GM18951 (cell line): ENCODE measurements around the gene KRTAP4-8.
"Not testable (repeated sequence)": the region's sequence is repeated elsewhere in the genome, so short reads cannot be mapped to it uniquely, and the experiment has no call there.

ENCODE experiments used
- POLR2A ChIP-seq: IDR thresholded peaks from 4 replicates; pipeline ENCODE4 v1.6.1; 2011; ENCODE audit warnings: mild to moderate bottlenecking; ENCODE audit not compliant: insufficient read length, insufficient read depth; ENCODE audit errors: extremely low read depth
- in situ Hi-C: fragments of 300-500 bp; cut with MboI; formaldehyde crosslinking; loops from one replicate; pipeline ENCODE4 v1.12.0; 2022; ENCODE audit warnings: low sequenced_read_pairs, mixed read lengths, inconsistent platforms; ENCODE audit not compliant: unreplicated experiment

KRTAP4-8 gene

DNA sequence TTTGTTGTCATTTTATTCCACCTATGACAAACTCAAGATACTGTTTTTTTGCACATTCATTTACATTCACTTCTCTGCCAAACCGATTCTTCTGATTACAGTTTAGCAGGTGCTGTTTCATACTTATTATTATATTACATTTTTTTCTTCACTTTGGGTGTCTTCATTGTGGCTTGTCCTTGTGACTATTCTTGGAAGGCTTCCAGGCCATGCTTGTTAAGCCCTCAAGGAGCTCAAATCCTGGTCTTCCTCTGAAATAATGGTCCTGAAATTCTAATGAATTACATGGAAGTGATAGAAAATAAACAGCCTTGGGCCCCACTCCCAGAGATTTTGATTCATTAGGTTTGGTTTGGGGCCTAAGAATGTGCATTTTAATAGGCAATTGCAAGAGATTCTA is 33.6 kb downstream of the KRTAP4-8 start:
- in situ Hi-C loops = no loop called here
- TF ChIP-seq POLR2A = no peak

DNA sequence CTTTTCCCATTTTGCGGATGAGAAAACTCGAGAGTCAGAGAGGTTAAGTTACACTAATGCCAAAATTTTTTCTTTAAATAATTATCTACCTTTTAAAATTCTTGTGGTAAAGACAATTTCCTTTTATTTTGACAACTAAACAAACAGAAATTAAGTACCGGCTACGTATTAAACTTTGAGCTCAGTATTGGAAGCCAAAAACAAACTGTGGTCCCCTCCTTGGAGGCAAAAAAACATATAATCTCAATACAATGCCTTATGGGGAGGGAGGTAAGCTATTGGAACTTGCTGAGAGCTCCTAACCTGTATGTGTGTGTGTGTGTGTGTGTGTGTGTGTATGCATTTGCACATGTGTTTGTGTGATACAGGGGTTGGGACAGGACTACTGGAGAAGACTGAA is 34.5 kb downstream of the KRTAP4-8 start:
- in situ Hi-C loops = no loop called here
- TF ChIP-seq POLR2A = no peak

DNA sequence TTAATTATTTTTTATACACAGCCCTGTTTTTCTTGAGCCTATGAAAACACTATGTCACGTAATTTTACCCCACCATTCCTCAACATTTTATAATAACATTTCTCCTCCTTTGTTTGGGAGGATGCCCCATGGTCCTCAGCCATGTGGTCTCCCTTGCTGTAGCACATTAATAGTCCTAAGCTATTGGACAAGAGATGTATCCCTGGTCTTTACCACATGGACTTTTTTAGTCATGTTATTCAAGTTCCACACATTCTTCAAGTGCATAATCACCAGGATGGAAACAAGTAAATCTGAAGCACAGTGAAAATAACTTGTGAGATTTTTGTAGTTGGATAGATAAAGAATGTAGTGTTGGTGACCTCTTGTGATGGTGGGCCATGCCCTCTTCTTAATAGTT is 36.0 kb downstream of the KRTAP4-8 start:
- in situ Hi-C loops = no loop called here
- no peak for TF ChIP-seq POLR2A

DNA sequence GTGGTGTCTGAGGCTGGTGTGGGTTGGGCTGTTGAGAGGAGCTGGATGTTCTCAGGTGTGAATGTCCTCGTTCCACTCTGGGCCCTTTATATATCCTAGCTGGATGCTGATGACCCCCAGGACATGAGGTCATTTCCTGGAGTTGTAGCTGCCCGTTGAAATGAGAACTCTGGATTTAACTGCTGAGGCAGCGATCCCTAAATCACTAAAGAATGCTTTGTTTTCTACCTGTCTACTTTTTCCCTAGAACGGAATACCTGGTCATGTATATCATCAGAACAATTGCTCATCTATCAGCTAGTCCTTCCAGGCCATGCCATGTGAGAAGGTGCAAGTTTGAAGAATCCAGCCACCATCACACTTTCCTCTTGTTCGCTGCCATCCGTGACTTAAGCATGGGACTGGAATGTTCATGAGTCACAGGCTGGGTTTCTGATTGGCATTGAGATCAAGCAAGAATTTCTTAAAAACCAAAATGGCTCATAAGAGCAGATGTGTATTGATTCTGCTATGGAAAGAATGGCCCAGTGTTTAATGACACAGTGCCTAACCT is 37.8 kb downstream of the KRTAP4-8 start, which contains the start of gene KRTAP2-3:
Gene KRTAP2-3, minus strand, starts transcription at position 63 of the 553 bp plus-strand sequence. CDS start 64 bp downstream, outside the sequence.
- no peak for TF ChIP-seq POLR2A
- in situ Hi-C loops = no loop called here

DNA sequence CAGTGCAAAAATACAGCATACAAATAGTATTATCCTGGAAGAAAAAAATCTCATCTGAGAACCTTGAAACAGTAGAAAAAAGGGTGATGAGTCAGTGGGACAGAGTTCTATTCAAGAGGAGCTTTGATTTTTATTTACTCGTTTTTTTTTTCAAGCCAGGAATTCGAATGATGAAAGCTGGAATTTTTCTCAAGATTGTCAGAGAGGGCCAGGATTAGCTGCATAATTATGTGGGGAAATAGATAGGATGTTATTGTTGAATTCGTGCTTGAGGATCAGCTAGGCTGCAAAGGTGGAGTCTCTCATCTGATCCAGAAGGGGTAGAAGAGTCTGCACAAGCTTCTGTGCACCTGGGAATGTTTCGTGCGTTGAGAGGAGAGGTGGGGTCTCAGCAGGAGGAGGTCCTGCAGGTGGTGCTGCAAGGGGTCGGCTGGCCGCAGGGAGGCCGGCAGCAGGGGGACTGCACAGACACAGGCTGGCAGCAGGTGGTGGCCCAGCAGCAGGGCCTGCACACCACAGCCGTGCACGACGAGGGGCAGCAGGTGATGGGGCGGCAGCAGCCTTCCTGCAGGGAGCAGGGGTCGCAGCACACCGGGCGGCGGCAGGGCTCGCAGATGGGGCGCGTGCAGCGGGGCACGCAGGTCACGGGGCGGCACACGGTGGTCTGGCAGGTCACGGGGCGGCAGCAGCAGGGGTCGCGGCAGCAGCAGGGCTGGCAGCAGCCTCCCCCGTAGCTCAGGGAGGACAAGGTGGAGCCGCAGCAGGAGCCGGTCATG is 38.5 kb downstream of the KRTAP4-8 start:
- in situ Hi-C loops = not testable (repeated sequence)

DNA sequence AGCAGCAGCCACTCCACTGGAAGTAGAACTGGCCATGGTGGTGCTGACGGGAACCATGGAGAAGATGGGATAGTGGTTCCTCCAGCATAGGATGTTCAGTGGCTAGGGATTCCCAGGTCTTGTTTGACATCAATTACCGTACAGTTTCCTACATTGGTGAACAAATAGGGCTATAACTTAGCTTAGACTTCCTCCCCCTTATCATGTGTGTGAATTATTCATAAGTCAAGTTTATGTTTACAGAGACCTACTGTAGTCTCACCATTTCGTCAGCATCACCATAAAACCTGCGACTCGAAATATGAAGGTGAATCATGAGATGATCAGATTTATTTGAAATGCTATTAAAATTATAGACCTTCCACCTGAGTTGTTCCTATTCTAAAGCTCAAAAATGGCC is 39.2 kb downstream of the KRTAP4-8 start:
- in situ Hi-C loops = no loop called here
- TF ChIP-seq POLR2A = no peak

DNA sequence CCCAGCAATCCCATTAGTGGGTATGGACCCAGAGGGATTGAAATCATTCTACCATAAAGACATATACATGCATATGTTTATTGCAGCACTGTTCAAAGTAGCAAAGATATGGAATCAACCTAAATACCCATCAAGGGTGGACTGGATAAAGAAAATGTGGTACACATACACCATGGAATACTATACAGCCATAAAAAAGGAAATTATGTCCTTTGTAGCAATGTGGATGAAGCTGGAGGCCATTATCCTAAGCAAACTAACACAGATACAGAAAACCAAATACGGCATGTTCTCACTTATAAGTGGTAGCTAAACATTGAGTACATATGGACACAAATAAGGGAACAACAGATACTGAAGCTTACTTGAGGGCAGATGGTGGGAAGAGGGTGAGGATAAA is 40.4 kb downstream of the KRTAP4-8 start:
- TF ChIP-seq POLR2A = no peak
- in situ Hi-C loops = no loop called here

DNA sequence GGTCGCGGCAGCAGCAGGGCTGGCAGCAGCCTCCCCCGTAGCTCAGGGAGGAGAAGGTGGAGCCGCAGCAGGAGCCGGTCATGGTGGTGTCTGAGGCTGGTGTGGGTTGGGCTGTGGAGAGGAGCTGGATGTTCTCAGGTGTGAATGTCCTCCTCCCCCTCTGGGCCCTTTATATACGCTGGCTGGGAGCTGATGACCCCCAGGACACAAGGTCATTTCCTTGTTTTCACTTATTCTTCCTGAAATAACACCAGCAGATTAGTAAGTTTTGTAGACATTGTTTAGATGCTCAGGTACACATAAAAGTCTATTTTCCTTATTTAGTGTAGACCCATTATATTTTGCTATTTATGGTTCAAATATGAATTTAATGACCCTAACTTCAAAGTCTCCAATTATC is 42.8 kb downstream of the KRTAP4-8 start, which contains the start of gene KRTAP2-2:
Gene KRTAP2-2, minus strand, starts transcription at position 101 of the 400 bp plus-strand sequence. Its CDS starts 19 bp downstream, at position 82.
- in situ Hi-C loops = not testable (repeated sequence)

DNA sequence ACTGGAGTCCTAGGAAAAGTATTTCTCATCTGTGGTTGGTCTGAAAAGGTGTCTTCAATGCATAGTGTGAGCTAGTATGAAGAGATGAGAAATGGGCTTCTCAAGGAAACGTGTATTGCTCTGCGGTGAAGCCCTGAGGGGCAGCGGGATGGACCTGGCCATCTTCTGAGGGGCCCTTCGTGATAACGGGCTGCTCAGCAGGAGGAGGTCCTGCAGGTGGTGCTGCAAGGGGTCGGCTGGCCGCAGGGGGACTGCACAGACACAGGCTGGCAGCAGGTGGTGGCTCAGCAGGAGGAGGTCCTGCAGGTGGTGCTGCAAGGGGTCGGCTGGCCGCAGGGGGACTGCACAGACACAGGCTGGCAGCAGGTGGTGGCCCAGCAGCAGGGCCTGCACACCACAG is 43.4 kb downstream of the KRTAP4-8 start:
- in situ Hi-C loops = not testable (repeated sequence)

DNA sequence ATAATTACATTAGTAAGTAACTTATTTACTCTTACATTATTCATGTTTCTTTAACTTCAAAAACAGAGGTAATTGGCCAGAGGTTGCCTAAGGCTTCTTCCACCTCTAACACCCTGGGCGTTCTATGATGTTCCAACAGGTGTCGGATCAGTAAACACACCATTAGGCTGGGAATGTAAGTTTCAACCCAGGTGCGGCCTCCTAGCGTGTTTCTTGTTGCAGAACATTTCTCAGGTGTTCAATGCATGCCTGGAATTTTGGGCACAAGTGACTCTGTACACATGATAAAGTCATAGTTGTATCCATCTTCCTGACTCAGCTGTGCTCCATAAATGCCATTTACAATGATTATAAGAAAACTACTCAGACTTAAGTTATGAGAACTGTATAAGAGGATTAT is 43.9 kb downstream of the KRTAP4-8 start:
- TF ChIP-seq POLR2A = no peak
- in situ Hi-C loops = no loop called here

DNA sequence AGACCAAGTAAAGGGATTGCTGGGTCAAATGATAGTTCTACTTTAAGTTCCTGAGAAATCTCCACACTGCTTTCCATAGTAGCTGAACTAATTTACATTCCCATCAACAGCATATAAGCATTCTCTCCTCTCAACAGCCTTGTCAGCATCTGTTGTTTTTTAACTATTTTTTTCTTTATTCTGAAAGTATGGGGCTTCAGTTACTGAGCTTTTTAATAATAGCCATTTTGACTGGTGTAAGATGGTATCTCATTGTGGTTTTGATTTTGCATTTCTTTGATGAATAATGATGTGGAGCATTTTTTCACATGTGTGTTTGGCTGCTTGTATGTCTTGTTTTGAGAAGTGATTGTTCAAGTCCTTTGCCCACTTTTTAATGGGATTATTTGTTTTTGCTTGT is 45.4 kb downstream of the KRTAP4-8 start:
- TF ChIP-seq POLR2A = no peak
- in situ Hi-C loops = no loop called here

DNA sequence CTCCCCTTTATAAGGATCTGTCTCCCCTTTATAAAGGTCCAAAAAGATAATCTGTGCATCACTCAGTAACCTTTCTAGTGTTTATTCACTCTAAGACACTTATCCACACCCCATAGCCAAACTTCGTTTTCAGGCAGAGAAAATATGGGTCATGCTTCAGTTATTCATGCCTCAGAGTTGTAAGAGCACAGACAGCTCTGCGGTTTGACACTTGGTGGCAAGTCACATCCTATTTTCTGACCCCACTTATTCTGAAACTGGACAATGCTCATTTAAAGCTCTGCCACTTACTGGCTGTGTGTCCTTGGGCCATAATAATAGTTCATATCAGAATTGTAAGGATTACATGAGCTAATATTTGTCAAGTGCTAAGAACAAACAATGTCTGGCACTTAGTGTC is 48.8 kb downstream of the KRTAP4-8 start:
- no peak for TF ChIP-seq POLR2A

DNA sequence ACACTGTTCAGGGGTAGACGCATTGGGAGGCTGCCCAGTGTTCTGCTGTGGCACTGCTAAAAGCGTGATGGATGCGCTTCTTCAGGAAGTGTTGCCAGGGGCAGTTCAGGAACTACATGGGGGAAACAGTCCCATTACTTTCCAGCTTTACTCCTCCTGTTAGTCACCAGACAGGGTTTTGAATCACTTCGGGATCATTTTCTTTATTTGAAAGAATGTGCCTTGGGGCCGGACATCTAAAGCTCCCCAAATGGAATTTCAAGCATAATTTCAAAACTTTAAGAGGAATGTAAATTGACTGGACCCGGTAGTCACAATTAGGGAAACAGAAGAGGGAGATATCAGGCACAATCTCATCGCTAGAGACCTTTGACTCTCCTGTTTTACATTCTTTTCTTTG is 49.5 kb downstream of the KRTAP4-8 start:
- in situ Hi-C loops = no loop called here
- no peak for TF ChIP-seq POLR2A

More for the DNA sequence above, 48.8 kb downstream of the KRTAP4-8 start:
- in situ Hi-C loops = no loop called here
